PC-9 (cell line): ENCODE data around the gene RYR1. TPM values are rescaled to one million over a fixed set of nuclear protein-coding genes. Genes with fewer than 3 reads are reported as not detected.

Experiments
- BruUV-seq: library from RNA; stranded (reverse); fragments of 400-500 nt; replicated peaks from 2 replicates; lab custom pipeline; 2021; lab: Mats Ljungman, UMichigan
- CTCF ChIA-PET: fragments of 300-600 bp; sonication (Branson Sonifier 250); formaldehyde crosslinking; loops from one replicate; lab custom pipeline; 2022; ENCODE audit warnings: antibody characterized with exemption; lab: Charles Lee
- POLR2A ChIA-PET: fragments of 300-600 bp; sonication (Branson Sonifier 250); formaldehyde crosslinking; loops from one replicate; lab custom pipeline; 2022; ENCODE audit warnings: antibody characterized with exemption; ENCODE audit not compliant: unreplicated experiment; lab: Charles Lee
- DNase-seq, 2 experiments: peaks; one replicate each; pipeline versions ENCODE4 v3.0.0 to v3.0.0-alpha.2; 2015 to 2022; ENCODE audit warnings: mixed read lengths in 1 of 2
- H2AFZ ChIP-seq: fragments of 200-600 bp; sonication (generic); 2 replicates; pipeline ENCODE4 v1.8.1; 2017; ENCODE audit warnings: antibody characterized with exemption
- H3F3A ChIP-seq: fragments of 200-600 bp; sonication (generic); 2 replicates; pipeline ENCODE4 v1.8.1; 2017; ENCODE audit warnings: antibody characterized with exemption, mild to moderate bottlenecking, low read depth; ENCODE audit not compliant: insufficient read depth
- H3K27ac ChIP-seq: fragments of 200-600 bp; sonication (generic); 2 replicates; pipeline ENCODE4 v1.6.1; 2016; ENCODE audit warnings: mixed run types
- H3K27me3 ChIP-seq: fragments of 200-600 bp; sonication (generic); 2 replicates; pipeline ENCODE4 v1.6.1; 2016; ENCODE audit warnings: low read depth, mixed run types; ENCODE audit not compliant: insufficient read depth
- H3K36me3 ChIP-seq: fragments of 200-600 bp; sonication (generic); 2 replicates; pipeline ENCODE4 v1.6.1; 2016; ENCODE audit warnings: low read depth, mixed run types
- H3K4me1 ChIP-seq: fragments of 200-600 bp; sonication (generic); replicated peaks from 2 replicates; pipeline ENCODE4 v1.6.1; 2016; ENCODE audit warnings: mixed run types; ENCODE audit not compliant: insufficient read depth
- H3K4me2 ChIP-seq: fragments of 200-600 bp; sonication (generic); 2 replicates; pipeline ENCODE4 v1.6.1; 2017; ENCODE audit warnings: mixed run types
- H3K4me3 ChIP-seq: fragments of 200-600 bp; sonication (generic); 2 replicates; pipeline ENCODE4 v1.6.1; 2016; ENCODE audit warnings: mixed run types
- H3K79me2 ChIP-seq: fragments of 200-600 bp; sonication (generic); 2 replicates; pipeline ENCODE4 v1.6.1; 2017; ENCODE audit warnings: low read depth, mixed run types
- H3K9me2 ChIP-seq: fragments of 200-600 bp; sonication (generic); 2 replicates; pipeline ENCODE4 v1.8.1; 2017; ENCODE audit warnings: mild to moderate bottlenecking; ENCODE audit not compliant: insufficient read depth
- H3K9me3 ChIP-seq: fragments of 200-600 bp; sonication (generic); 2 replicates; pipeline ENCODE4 v1.8.1; 2016; ENCODE audit warnings: low read depth; ENCODE audit not compliant: insufficient read depth
- H4K20me1 ChIP-seq: fragments of 200-600 bp; sonication (generic); 2 replicates; pipeline ENCODE4 v1.8.1; 2017; ENCODE audit not compliant: insufficient read depth
- EZH2 ChIP-seq: fragments of 200-600 bp; sonication (generic); IDR thresholded peaks from 2 replicates; pipeline ENCODE4 v1.8.0; 2017; ENCODE audit warnings: antibody characterized with exemption, low read depth
- intact Hi-C: fragments of 100-400 bp; cut with micrococcal nuclease; formaldehyde crosslinking; loops from one replicate; pipeline ENCODE4 v1.10.0; 2022; ENCODE audit not compliant: unreplicated experiment
- total RNA-seq: library from RNA; stranded (reverse); gene quantifications from 2 replicates; pipeline ENCODE4 v1.2.3, GENCODE V29; 2021
- TF ChIP-seq, protein P1 (sequence below): fragments of 200-600 bp; sonication (generic); conservative IDR thresholded peaks from 2 replicates; pipeline ENCODE4 v1.6.1; 2017; ENCODE audit warnings: mixed run types, antibody characterized with exemption, mild to moderate bottlenecking, moderate library complexity

RYR1 gene
- total RNA-seq, 1 experiment from 2014 or later, result 1.0 TPM

DNA sequence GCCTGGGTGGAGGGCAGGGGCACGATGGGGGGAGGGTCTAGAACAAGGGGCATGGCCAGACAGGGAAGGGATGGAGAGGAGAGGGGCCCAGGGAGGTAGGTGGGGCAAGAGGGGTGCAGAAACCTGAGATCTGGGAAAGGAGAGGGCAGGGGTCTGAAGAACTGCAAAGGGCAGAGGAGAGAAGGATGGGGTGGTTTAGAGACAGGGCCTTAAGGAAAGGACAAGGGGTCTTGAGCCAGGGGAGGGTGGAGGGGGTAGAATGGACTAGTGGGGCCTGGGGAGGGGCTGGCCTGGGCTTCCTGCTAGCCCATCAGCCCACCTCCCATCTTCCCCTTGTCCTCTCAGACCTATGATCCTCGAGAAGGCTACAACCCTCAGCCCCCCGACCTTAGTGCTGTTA lies 72.5 kb downstream of the RYR1 start:
- POLR2A ChIA-PET, result no interaction called here
- Histone ChIP-seq H4K20me1 (no peaks in the 10 kb centered on the region), H3K27me3 (peaks cover 46% of the 10 kb centered on the region), H3K4me1 (no peaks in the 10 kb centered on the region), H3K79me2 (no peaks in the 10 kb centered on the region), H3K4me3 (no peak overlapping the region), H3K4me2 (no peak overlapping the region), H3K27ac (no peak overlapping the region), H3K36me3 (no peaks in the 10 kb centered on the region), H2AFZ (no peak overlapping the region), H3F3A (no peaks in the 10 kb centered on the region), H3K9me2 (no peaks in the 10 kb centered on the region), H3K9me3 (no peaks in the 10 kb centered on the region)
- DNase-seq, result no peak
- CTCF ChIA-PET, result no interaction called here
- BruUV-seq, result no TSS peak
- intact Hi-C loops, result no loop called here
- TF ChIP-seq EZH2, result no peak
- TF ChIP-seq, protein P1, sequence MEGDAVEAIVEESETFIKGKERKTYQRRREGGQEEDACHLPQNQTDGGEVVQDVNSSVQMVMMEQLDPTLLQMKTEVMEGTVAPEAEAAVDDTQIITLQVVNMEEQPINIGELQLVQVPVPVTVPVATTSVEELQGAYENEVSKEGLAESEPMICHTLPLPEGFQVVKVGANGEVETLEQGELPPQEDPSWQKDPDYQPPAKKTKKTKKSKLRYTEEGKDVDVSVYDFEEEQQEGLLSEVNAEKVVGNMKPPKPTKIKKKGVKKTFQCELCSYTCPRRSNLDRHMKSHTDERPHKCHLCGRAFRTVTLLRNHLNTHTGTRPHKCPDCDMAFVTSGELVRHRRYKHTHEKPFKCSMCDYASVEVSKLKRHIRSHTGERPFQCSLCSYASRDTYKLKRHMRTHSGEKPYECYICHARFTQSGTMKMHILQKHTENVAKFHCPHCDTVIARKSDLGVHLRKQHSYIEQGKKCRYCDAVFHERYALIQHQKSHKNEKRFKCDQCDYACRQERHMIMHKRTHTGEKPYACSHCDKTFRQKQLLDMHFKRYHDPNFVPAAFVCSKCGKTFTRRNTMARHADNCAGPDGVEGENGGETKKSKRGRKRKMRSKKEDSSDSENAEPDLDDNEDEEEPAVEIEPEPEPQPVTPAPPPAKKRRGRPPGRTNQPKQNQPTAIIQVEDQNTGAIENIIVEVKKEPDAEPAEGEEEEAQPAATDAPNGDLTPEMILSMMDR, result no peak

DNA sequence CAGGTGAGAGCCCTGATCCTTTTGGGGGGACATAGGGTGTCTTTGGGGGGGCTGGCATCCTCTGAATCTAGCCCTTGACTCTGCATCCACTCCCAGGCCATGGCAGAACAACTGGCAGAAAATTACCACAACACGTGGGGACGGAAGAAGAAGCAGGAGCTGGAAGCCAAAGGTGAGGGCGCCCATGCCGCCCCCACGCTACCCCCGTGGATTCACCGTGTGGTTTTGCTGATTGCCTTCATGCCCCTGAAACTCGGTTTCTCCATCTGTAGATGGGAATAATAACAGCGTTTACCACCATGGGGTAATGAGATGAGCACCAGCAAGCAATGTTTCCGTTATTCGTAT lies 72.9 kb downstream of the RYR1 start:
- Histone ChIP-seq H3K79me2 (no peaks in the 10 kb centered on the region), H3K36me3 (no peaks in the 10 kb centered on the region), H3K9me3 (no peaks in the 10 kb centered on the region), H3K9me2 (no peaks in the 10 kb centered on the region), H3K4me2 (no peak overlapping the region), H3K27me3 (peaks cover 46% of the 10 kb centered on the region), H3K27ac (no peak overlapping the region), H3K4me1 (no peaks in the 10 kb centered on the region), H3F3A (no peaks in the 10 kb centered on the region), H2AFZ (no peak overlapping the region), H3K4me3 (no peak overlapping the region), H4K20me1 (no peaks in the 10 kb centered on the region)
- ChIA-PET CTCF (no interaction called here), POLR2A (no interaction called here)
- no TSS peak for BruUV-seq
- intact Hi-C loops, result no loop called here
- TF ChIP-seq, protein P1, result no peak
- no peak for TF ChIP-seq EZH2
- DNase-seq, result no peak

DNA sequence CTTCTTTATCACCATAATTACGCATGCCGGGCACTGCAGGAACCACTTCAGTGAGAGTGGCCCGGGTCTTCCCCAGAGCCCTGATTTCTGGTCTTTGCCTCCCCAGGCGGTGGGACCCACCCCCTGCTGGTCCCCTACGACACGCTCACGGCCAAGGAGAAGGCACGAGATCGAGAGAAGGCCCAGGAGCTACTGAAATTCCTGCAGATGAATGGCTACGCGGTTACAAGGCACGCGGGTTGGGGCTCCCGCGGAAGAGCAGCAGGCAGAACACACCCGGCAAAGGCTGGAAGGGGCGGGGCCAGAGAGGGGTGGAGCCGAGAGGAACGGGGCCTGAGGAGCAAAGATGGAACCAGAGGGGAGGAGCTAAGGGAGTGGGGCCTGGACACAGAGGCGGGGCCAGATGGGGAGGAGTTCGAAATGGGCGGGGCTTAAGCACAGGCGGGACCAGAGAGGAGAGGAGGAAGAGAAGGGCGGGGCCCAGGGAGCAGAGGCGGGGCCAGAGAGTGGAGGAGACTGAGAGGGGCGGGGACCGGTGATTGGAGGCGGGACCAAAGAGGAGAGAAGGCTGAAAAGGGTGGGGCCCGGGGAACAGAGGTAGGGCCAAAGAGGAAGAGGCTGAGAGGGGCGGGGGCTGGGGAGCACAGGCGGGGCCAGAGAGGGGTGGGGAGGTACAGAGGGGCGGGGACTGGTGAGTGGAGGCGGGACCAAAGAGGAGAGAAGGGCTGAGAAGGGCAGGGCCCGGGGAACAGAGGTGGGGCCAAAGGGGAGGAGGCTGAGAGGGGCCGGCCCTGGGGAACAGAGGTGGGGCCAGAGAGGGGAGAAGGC lies 73.4 kb downstream of the RYR1 start:
- H3K9me3 ChIP-seq, result no peaks in the 10 kb centered on the region
- H3K9me2 ChIP-seq, result no peaks in the 10 kb centered on the region
- no peaks in the 10 kb centered on the region for H3K4me1 ChIP-seq
- no peaks in the 10 kb centered on the region for H3K79me2 ChIP-seq
- H3K27ac ChIP-seq, result no peak overlapping the region
- TF ChIP-seq, protein P1, result no peak
- no peak for TF ChIP-seq EZH2
- no peak overlapping the region for H2AFZ ChIP-seq
- no peaks in the 10 kb centered on the region for H4K20me1 ChIP-seq
- POLR2A ChIA-PET, result no interaction called here
- BruUV-seq, result no TSS peak
- H3K27me3 ChIP-seq, result peaks cover 42% of the 10 kb centered on the region
- no peaks in the 10 kb centered on the region for H3F3A ChIP-seq
- H3K4me2 ChIP-seq, result no peak overlapping the region
- peak; percentile 12 to 37 for DNase-seq
- CTCF ChIA-PET, result no interaction called here
- intact Hi-C loops, result no loop called here
- no peak overlapping the region for H3K4me3 ChIP-seq
- H3K36me3 ChIP-seq, result no peaks in the 10 kb centered on the region
